Right lobe of liver (tissue), 6 donors: ENCODE measurements around the gene CFAP46. TPM values are rescaled to one million over a fixed set of nuclear protein-coding genes. Genes with fewer than 3 reads are reported as not detected.

Source experiments
- ATAC-seq, 4 donors: fragments of 200-7000 bp; cut with Tn5 transposase; one replicate each; pipeline ENCODE4 v1.9.1; 2020; ENCODE audit warnings: mild to moderate bottlenecking in 4 of 4, moderate library complexity in 4 of 4
- DNase-seq, 3 donors: peaks; one replicate each; pipeline ENCODE4 v3.0.0-alpha.2; 2020
- H3K27ac ChIP-seq, 3 donors: fragments of 200-600 bp; one replicate each; pipeline ENCODE4 v1.8.0; 2022
- H3K27me3 ChIP-seq, 2 donors: fragments of 200-600 bp; one replicate each; pipeline ENCODE4 v1.8.0; 2022
- H3K36me3 ChIP-seq, 4 donors: fragments of 200-600 bp; sonication (generic) in 1 of 4; one replicate each; pipeline versions ENCODE4 v1.5.1 to v1.8.0; 2017 to 2022; ENCODE audit warnings: control low read depth in 1 of 4
- H3K4me1 ChIP-seq, 4 donors: fragments of 200-600 bp; sonication (generic) in 1 of 4; one replicate each; pipeline versions ENCODE4 v1.5.1 to v1.8.0; 2017 to 2022; ENCODE audit warnings: control low read depth in 1 of 4
- H3K4me3 ChIP-seq, 3 donors: fragments of 200-600 bp; one replicate each; pipeline ENCODE4 v1.8.0; 2022
- H3K9me3 ChIP-seq, 4 donors: fragments of 200-600 bp; sonication (generic) in 1 of 4; one replicate each; pipeline versions ENCODE4 v1.5.1 to v1.8.0; 2017 to 2022; ENCODE audit warnings: control low read depth in 1 of 4
- CTCF ChIP-seq, 4 donors: fragments of 200-600 bp in 3 of 4; fragments of 450-650 bp in 1 of 4; IDR thresholded peaks; one replicate each; pipeline versions ENCODE4 v1.5.1 to v1.8.0; 2016 to 2022; ENCODE audit warnings: antibody characterized with exemption in 4 of 4, mild to moderate bottlenecking in 2 of 4
- POLR2A ChIP-seq: fragments of 450-650 bp; IDR thresholded peaks from one replicate; pipeline ENCODE4 v1.6.1; 2017; ENCODE audit warnings: antibody characterized with exemption, mild to moderate bottlenecking
- WGBS: methylation state at CpG from one replicate; pipeline ENCODE4 v1.1.6; 2018; ENCODE audit warnings: low coverage, low lambda C conversion rate; ENCODE audit not compliant: insufficient coverage; ENCODE audit errors: missing lambda C conversion rate; 5-methylcytosine and 5-hydroxymethylcytosine counted together
- intact Hi-C, 2 donors: fragments of 100-400 bp; cut with DNase I; formaldehyde crosslinking; loops; one replicate each; pipeline versions ENCODE4 v1.11.2 to v1.14.1; 2022
- total RNA-seq, 6 experiments: library from RNA; depleted of rRNA in 2 of 6; stranded (reverse); fragments of >200 nt in 2 of 6; fragmentation: NEBNext Ultra II Directional in 3 of 6; extraction: Animal tissue kit (Norgen Biotek cat#: 25700) in 3 of 6; gene quantifications; one replicate each; pipeline versions ENCODE4 v1.1.0 to v1.2.4, GENCODE V29; 2016 to 2023
- donor health status: DM: no; HTN: yes; CAD: no.
- donor health status: DM: no; HTN: no; CAD: no.
- donor health status: DM: no; HTN: no; CAD: no.
- donor health status: DM: no; HTN: yes; CAD: no.
- donor health status: DM: no; HTN: yes; CAD: no.

The CFAP46 gene
- total RNA-seq, 6 experiments from 2014 or later = 0.16 to 0.67 (median 0.32) TPM

- ATAC-seq (no peak), DNase-seq (no peak)
- Histone ChIP-seq H3K4me1 (no peaks in the 10 kb centered on the region), H3K9me3 (no peaks in the 10 kb centered on the region), H3K27ac (no peak overlapping the region), H3K27me3 (no peaks in the 10 kb centered on the region), H3K4me3 (no peak overlapping the region), H3K36me3 (no peaks in the 10 kb centered on the region)
- intact Hi-C loops = no loop called here
- WGBS = 59% methylated on average over 12 of the region's 12 CpGs
- TF ChIP-seq CTCF (IDR thresholded peaks at IDR 0.05) (no peak), POLR2A (no peak)
Measured at GRCh38 chr10:132816718-132817117, 125.7 kb downstream of the CFAP46 start.

GRCh38 chr10:132815168-132815857 is 127.1 kb downstream of the CFAP46 start:
- no peak overlapping the region for H3K27ac ChIP-seq
- TF ChIP-seq POLR2A (no peak), CTCF (IDR thresholded peaks at IDR 0.05) (no peak)
- H3K36me3 ChIP-seq = no peaks in the 10 kb centered on the region
- no peaks in the 10 kb centered on the region for H3K27me3 ChIP-seq
- intact Hi-C loops = no loop called here
- ATAC-seq = no peak
- no peak overlapping the region for H3K4me3 ChIP-seq
- no peaks in the 10 kb centered on the region for H3K4me1 ChIP-seq
- WGBS = 55% methylated on average over 9 of the region's 18 CpGs
- no peak for DNase-seq
- H3K9me3 ChIP-seq = no peaks in the 10 kb centered on the region

- DNase-seq (peak in 1 of 3 donors; percentile 43), ATAC-seq (no peak)
- intact Hi-C loops = no loop called here
- H3K36me3 ChIP-seq = no peaks in the 10 kb centered on the region
- no peak overlapping the region for H3K4me3 ChIP-seq
- no peaks in the 10 kb centered on the region for H3K9me3 ChIP-seq
- H3K27ac ChIP-seq = no peak overlapping the region
- 70% methylated on average over 2 of the region's 16 CpGs for WGBS
- no peaks in the 10 kb centered on the region for H3K4me1 ChIP-seq
- H3K27me3 ChIP-seq = no peaks in the 10 kb centered on the region
- TF ChIP-seq POLR2A = no peak
- TF ChIP-seq CTCF (IDR thresholded peaks at IDR 0.05) = no peak
Measured at GRCh38 chr10:132814469-132814856, 127.9 kb downstream of the CFAP46 start.

GRCh38 chr10:132813560-132814468 is 128.6 kb downstream of the CFAP46 start:
- TF ChIP-seq POLR2A (no peak), CTCF (IDR thresholded peaks at IDR 0.05) (no peak)
- no peaks in the 10 kb centered on the region for H3K36me3 ChIP-seq
- WGBS = 41% methylated on average over 13 of the region's 28 CpGs
- ATAC-seq (no peak), DNase-seq (peak in 1 of 3 donors; percentile 44)
- no peak overlapping the region for H3K27ac ChIP-seq
- H3K4me3 ChIP-seq = no peak overlapping the region
- H3K4me1 ChIP-seq = no peaks in the 10 kb centered on the region
- intact Hi-C loops = no loop called here
- no peaks in the 10 kb centered on the region for H3K9me3 ChIP-seq
- H3K27me3 ChIP-seq = no peaks in the 10 kb centered on the region
